GM18907 (cell line): ENCODE results near the gene HHAT.

Experiments used
- ATAC-seq: cut with Tn5 transposase; IDR thresholded peaks from one replicate; pipeline ENCODE4 v1.9.1; 2021; ENCODE audit warnings: mild to moderate bottlenecking, moderate library complexity; ENCODE audit not compliant: unreplicated experiment

The HHAT gene

DNA sequence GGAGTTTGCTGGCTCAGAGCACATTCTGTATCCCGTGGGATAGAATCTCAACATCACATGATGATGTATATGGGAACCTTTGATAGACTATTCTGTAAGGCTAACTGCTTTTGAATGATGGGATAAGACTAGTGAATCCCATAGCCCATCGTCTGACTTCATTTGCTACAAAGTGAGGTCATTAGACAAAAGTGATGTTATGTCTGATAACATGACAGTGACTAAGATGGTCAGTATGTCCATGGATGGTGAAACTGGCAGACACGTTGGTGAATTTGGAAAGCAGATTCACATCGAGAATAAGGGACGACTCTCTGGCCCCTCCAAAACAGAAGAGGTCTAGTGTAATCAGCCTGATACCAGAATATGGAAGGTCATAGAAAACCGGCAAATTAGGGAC lies 108.4 kb downstream of the HHAT start:
- ATAC-seq, result no peak

DNA sequence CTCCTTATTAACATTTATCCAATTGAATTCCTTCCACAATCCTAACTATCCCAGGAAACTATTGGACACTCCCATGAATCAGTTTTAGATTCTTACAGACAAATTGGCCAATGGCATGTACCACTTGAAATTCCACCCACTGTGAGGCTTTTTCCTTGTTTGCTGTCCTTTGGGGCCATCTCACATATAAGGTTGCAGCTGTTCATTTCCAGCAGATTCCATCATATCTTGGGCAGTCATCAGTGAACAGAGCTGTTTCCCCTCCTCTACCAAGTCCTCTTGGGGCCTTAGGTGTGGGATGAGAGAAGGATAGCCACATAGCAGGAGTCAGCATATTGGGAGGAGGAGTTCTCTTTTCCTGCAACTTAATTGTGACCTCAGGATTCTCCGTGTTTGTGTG lies 109.1 kb downstream of the HHAT start:
- no peak for ATAC-seq

DNA sequence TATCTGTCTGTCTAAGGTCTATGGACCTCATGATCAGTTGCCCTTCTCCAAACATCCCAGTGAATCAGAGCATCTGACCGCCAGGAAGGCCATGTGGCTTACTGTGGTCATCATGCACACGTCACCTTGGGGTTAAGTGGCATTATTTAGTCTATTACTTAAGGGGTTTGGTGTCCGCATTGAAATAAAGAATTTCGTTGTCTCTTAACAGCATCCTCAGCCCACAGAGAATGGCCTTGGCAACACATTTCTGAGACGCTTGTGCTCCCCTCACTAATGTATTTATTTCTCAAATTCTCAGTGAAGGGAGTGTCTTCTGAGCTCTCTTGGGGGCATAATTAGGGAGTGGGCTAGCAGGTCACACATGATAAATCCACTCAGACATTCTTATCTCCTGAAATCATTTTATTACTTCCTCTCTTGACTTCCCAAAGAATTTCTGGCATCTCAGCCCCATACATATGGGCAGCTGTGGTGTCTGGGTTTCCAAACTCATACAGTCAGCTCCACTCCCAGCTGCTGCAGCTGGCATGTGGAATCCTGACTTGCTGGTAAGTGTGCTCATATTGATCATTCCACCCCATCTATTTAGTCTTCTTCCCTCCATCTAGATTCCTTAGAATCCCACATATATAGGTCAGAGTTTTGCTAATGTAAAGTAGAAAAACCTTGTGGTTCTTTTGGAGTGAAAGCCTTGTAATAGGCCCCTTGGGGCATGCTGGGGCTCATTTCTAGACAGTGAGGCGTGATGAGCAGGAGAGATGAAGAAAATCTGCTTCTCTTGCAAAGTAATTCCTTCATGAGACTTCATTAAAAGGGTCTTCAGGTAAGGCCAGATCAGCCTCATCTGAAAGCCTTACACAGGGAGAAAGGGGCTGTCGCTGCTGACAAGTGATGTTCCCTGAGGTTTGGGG lies 110.5 kb downstream of the HHAT start:
- no peak for ATAC-seq

DNA sequence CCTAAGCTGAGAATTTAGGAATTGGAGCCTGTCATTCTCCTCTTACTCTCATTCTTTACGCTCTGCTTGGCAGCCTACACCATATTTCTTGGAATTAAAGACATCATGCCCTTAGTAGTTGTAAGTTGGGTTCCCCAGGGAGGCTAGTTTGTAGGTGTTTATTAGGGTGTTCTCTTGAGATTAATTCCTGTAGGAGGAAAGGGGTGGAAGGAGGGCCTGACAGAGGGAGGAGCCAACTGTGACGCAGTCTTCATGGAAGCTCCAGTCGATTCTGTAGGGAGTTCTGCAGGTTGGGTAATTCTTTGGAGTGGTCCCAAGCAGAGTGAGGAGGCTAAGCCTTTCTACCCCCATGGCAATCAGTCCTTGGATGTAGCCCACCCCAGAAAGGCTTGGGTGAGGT lies 111.4 kb downstream of the HHAT start:
- ATAC-seq, result no peak

DNA sequence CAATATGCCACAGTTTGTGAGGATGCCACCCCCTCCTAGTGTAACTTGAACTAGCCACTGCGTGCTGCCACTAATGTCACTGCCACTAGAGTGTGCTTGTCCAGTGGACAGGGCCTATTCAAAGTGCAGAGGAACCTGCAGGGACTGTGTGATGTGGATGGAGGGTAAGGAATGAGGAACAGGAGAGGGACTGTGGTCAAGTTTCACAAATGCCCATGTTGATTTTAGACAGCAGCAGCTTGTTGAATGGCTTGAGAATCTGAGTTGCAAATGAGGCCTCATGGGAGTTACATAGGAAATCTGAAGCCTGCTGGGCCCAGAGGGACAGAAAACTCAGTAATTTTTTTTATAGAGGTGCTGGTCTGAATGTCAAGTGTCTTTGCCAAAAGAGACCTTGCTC lies 112.3 kb downstream of the HHAT start:
- no peak for ATAC-seq

DNA sequence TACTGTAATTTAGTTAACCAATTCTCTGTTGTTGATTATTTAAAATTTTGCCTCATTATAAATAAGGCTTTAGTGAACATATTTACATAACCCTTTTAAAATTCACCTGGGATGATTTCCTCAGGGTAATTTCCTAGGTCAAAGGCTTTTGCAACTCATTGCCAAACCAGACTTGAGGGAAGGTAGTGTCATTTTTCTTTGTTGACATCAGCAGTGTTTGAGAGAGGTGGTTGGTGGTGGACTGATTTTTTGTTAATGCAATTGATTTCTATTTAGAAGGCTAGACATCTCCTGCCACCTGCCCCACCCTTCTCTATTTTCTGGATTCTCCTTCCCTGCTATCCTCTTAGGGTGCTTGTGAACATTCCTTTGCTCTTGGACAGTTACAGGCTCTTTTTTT lies 116.8 kb downstream of the HHAT start:
- ATAC-seq, result no peak

DNA sequence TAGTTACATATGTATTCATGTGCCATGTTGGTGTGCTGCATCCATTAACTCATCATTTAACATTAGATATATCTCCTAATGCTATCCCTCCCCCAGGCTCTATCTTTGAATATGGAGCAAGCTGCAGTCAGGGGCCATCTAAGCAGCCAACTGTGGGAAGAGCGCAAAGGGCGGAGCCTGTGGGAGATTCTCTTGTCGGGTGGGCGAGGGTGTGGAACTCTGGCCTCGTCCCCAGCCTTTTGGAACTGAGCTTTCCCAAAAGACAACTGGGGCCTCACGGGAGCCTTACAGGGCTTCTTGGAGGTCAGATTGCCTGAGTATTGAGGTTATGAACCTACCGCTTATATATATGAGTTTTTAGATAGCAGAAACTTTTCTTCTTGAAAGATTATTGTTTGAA lies 117.2 kb downstream of the HHAT start:
- no peak for ATAC-seq

DNA sequence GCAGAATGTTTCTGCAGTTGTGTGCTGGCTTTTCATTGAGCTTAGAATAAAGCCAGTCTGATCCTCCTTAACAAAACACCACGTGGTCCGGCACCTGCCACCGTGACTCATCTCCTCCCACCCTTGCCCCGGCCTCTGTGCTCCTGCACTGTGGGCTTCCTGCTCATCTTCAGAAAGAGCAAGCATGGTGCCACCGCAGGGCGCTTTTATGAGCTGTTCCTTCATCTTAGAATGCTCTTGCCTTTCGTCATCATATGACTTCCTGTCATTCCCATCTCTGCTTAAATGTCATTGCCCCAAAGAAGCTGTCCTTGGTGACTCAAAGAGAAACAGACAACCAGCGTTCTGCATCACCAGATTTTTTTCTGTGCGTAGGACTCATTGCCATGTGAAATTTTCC lies 117.8 kb downstream of the HHAT start:
- ATAC-seq, result no peak

DNA sequence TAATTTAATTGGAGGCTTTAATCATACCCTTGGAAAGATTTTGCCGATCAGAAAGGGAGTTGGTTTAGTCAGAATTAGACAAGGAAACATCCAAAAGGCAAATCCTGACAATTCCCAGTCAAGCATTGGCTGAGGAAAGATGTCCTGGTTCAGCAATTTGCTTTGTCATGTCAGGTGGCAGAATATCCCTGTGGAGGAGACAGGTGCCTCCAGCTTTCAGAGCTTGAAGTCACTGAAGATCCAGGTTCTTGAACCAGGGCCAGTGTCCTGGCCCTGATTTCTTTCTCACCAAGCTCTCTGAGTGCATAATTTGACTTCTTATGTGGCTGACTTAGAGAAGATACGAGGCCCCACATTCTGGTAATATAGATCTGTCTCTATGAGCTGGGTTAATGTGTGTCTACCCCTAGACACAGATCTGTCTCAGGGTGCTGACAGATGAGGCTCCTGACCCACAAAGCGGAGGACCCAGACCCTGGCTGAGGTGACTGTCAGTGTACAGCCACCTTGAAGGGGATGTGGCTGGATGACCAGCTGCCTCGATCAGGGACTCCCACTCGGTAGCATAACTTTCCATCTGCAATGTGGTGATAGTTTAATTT lies 118.9 kb downstream of the HHAT start:
- no peak for ATAC-seq

DNA sequence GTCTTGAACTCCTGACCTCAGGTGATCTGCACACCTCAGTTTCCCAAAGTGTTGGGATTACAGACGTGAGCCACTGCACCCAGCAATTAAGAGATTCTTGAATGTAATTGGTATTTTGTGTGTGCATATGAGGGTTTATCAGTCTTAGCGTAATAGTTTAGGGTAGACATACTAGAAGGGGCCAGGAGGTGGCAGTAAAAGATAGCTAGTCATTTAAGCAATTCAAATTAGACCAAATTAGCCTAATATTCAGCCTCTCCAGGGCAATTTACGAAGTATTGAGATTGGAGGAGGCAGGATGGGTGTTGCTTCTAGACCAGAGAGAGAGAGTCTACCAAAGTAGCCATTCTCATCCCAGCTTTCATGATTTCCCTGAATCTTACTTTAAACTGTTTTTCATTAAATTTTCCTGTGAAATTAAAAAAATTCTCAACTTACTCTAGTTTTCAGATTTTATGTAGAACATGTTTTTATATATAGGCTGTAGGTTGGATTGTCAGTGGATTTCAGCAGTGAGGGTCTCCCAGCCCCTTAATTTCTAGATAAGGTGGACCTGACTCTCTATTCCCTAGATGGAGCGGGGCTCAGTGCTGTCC lies 119.7 kb downstream of the HHAT start:
- no peak for ATAC-seq

DNA sequence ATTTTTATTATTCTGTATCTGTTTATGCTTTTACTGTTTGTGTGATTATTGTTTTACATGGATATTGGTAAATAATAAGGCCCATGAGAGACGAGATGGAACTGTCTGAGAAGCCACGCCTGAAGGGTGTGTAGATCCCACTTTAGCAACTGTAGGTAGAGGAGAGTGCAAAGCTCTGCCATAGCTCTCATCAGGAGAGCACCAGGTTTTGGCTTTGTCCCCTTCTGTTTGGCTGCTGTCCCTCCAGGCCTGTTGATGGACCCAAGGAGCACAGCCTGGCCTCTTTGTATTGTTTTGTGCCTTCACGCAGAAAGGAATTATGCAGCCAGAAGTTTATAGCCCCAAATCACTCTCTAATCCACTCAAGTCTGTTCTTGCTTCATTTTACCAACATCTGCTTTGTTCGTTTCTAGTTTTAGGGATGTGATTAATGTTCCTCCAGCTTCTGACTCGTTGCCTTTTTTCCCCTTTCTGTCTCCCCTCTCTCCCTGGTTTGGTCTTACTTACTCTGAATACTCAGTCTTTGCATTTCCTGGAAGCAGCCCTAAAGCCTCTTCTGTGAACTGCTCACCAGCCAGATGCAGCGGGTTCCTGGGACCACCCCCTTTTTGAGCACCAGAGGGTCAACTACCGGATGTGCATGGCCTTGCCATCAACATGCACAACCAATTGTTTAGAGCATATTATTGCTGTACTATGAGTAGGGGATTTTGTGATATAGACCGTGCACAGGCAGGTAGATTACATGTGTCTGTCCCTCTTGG lies 127.3 kb downstream of the HHAT start:
- no peak for ATAC-seq

DNA sequence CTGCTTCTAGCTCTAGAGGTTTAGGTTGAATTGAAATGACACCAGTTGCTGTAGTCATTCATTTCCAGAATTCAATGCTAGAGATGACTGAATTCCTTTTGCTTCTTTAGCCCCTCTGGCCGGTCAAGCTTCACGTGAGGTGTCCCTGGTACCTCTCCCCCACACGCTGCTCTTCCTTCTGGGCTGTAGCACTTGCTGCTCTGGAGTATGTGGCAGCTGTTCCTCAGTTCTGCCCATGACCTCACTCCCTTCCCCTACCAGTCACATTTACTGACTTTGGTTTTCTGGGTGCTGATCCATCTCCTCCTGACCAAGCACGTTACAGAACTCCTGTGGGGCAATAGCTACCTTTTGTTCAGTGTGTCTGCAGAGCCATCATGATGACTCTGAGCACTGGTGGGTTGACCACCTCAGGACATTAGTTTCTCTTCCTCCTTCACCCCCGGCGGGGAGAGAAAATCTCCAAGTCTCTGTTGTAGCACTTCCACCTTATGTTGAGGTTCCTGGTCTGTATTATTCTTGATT lies 128.1 kb downstream of the HHAT start:
- ATAC-seq, result no peak

DNA sequence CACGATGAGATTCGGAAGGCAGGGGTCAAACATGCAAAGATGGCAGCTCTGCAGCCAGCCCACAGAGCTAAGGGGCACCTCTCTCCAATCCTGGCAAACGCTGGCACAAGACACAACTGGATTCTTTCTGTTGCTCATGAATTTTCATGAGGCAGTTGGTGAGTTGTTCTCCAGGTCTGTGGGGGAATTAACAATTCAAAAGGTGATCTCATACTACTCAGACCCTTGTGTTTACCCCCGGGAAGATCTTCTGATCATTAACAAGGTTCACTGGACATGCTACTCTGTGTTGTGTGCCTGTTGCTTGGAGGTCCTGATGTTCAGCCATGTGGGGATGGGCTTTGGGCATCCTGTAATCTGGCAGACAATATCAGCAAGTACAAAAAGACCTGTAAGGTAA lies 128.9 kb downstream of the HHAT start:
- no peak for ATAC-seq

DNA sequence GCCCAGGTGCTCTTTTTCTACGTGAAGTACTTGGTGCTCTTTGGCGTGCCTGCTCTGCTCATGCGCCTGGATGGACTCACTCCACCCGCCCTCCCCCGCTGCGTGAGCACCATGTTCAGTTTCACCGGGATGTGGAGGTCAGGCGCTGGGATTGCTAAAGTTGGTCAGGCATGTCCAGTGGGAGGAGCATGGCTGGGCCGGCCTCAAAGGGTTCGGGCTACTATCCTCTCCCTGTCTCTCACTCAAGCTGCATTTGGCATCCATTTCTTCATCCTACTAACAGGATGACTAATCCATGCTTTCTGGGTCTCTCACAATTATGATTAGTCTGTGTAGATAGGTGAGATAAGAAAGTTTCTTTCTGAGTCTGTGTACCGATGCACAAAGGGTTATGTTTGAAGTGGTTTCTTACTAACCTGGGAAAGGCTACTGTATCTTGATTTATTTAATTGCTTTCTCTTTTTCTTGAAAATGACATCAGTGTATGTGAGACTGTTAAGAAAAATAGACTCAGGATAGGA lies 135.9 kb downstream of the HHAT start:
- no peak for ATAC-seq

DNA sequence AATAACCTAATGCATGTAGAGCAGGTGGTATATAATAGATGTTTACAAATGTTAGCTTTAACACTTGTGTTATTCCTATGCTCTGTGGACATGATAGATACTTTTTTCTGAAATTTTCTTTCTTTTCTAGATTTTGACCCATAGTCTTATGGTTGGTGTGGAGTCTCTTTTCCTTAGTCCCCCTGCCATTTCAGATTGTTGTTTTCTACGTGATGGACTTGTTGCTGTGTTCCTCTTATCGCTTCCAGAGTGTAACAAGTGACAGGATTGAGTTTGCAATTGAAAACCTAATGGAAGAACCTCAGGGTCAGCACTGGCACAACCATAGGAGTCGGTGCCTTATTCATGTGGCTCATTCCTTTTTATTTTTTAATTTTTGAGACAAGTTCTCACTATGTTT lies 136.4 kb downstream of the HHAT start:
- no peak for ATAC-seq

DNA sequence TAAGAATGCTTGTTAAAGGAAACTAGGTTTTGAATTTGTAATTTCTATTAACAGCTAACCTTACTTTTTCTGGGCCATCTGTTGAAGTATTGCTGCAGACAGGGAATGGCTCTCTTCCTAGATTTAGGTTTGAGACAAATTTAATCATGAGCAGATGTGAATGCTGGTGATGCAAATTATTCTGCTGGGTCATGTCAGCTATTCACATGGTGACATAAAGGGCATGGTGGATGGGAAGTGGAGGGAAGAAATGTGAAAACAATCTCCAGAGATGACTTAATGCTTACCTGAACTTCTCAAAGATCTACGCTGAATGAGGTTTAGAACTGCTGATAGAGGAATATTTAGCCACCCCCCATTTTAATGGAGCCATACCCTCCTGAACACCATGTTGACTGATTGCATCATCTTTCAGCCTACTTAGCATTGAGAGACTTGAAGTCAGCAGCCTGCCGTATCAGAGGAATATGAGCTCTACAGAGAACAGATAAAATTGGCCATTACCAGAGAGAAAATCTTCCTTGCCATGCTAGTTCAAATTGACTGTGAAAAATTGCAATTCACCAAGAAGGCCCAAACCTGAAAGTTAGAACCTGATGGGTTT lies 138.8 kb downstream of the HHAT start:
- ATAC-seq, result no peak

DNA sequence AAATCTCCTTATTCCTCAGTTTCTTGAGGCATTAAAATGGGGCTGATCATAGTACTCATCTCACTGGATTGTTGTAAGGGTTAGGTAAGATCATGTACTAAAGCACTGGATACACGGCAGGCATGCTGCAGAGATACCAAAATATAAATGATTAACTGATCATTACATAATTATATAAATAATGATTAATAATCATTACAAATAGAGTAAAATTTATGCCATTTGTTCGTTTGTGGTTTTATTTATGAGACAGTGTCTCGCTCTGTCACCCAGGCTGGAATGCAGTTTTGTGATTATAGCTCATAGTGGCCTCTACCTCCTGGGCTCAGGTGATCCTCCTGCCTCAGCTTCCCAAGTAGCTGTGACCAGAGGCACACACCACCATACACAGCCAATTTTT lies 140.7 kb downstream of the HHAT start:
- no peak for ATAC-seq

DNA sequence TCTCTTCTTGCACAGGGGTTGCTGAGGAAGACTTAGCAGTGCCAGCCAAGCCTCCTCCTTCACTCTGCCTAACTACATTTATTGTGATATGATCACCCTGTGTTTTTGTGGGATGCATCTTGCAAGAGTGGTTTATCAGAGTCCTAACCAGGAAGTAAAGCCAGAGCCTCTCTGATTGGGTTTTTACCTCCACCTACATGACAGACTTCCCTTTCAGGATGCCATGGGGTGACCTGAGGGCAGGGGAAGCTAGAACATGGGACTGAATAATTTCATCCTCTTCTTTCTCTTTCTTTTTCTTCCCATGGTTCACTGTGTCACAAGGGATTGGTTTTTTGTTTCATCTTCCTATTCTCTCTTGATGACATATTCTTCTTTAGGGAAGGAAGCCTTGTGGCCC lies 146.6 kb downstream of the HHAT start:
- ATAC-seq, result no peak

DNA sequence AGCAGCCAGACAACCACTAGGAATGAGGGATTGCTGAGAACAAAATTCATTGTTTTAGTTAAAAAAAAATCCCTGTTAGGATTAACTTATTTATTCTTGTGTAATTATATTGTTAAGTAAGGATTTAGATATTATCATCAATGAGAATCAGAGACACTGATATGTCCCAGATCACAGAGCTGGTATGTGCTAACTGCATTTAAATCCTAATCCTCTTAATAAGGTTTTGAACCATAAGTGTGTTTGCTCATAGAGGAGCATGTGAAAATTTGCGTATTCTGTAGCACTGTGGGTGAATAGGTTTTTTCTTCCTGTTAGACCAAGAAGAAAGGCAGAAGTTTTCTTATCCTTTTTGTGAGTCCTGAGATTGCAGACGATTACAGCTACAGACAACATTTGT lies 147.1 kb downstream of the HHAT start:
- ATAC-seq, result no peak

DNA sequence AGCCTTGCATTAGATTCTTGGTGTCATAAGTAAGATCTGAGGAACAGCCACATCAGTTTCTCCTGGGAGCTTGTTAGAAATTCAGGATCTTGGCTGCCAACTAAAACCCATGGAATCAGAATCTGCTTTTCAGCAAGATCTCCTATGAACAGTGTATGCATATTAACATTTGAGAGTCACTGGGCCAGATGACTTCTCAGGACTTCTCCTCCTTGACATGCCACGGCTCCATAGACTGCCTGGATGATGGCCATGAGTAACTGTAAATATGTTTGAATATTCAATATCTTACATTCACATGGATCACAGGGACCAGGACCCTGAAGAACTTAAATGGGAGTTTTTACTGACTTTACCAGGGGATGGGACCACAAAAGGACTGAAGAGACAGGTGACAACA lies 148.0 kb downstream of the HHAT start:
- no peak for ATAC-seq
